Panc1 (cell line): ENCODE measurements around the gene ZNF700. TPM values are rescaled to one million over a fixed set of nuclear protein-coding genes. Genes with fewer than 3 reads are reported as not detected.

ENCODE experiments used
- ATAC-seq: fragments of 200-7000 bp; cut with Tn5 transposase; 2 replicates; pipeline ENCODE4 v1.9.1; 2020; ENCODE audit warnings: mild to moderate bottlenecking, moderate library complexity
- BruUV-seq: library from RNA; stranded (reverse); fragments of 400-500 nt; replicated peaks from 2 replicates; lab custom pipeline; 2021; lab: Mats Ljungman, UMichigan
- CTCF ChIA-PET: fragments of 300-600 bp; sonication (Branson Sonifier 250); formaldehyde crosslinking; loops from one replicate; lab custom pipeline; 2022; ENCODE audit warnings: antibody characterized with exemption; lab: Charles Lee
- POLR2A ChIA-PET: fragments of 300-600 bp; sonication (Branson Sonifier 250); formaldehyde crosslinking; loops from one replicate; lab custom pipeline; 2022; ENCODE audit warnings: antibody characterized with exemption; lab: Charles Lee
- DNase-seq: peaks from one replicate; pipeline ENCODE4 v3.0.0-alpha.2; 2010; ENCODE audit warnings: low read depth, low spot score
- H3K27ac ChIP-seq: 2 replicates; pipeline ENCODE4 v1.5.1; 2011; ENCODE audit warnings: mild to moderate bottlenecking, low read length, inconsistent platforms
- H3K27me3 ChIP-seq: fragments of 200-500 bp; sonication (Bioruptor generic); 2 replicates; pipeline ENCODE4 v1.6.0; 2014; ENCODE audit warnings: low read length, inconsistent platforms; ENCODE audit not compliant: control insufficient read depth, insufficient read depth
- H3K36me3 ChIP-seq: fragments of 200-500 bp; sonication (Bioruptor generic); 2 replicates; pipeline ENCODE4 v1.5.1; 2014; ENCODE audit warnings: inconsistent platforms, mild to moderate bottlenecking, low read length, moderate library complexity; ENCODE audit not compliant: control insufficient read depth, insufficient read depth
- H3K4me1 ChIP-seq: 2 replicates; pipeline ENCODE4 v1.5.1; 2011; ENCODE audit warnings: inconsistent platforms, mild to moderate bottlenecking, low read length, moderate library complexity; ENCODE audit not compliant: control insufficient read depth, insufficient read depth
- H3K4me3 ChIP-seq, 2 experiments: 2 replicates each; pipeline ENCODE4 v1.5.1; 2011 to 2012; ENCODE audit warnings: low read depth in 2 of 2, low read length in 2 of 2, mild to moderate bottlenecking in 2 of 2, inconsistent platforms in 1 of 2, moderate library complexity in 1 of 2
- H3K9me3 ChIP-seq: fragments of 200-500 bp; sonication (Bioruptor generic); 2 replicates; pipeline ENCODE4 v1.5.1; 2014; ENCODE audit warnings: low read depth, mild to moderate bottlenecking, inconsistent platforms, low read length, moderate library complexity; ENCODE audit not compliant: control insufficient read depth, insufficient read depth
- CTCF ChIP-seq: fragments of 450-650 bp; IDR thresholded peaks from 2 replicates; pipeline ENCODE4 v1.5.1; 2017; ENCODE audit warnings: mild to moderate bottlenecking
- POLR2AphosphoS5 ChIP-seq: IDR thresholded peaks from 2 replicates; pipeline ENCODE4 v1.6.1; 2012; ENCODE audit warnings: mild to moderate bottlenecking, low read depth, low read length, moderate library complexity
- REST ChIP-seq, 2 experiments: IDR thresholded peaks; 2 replicates each; pipeline ENCODE4 v1.6.1; 2011 to 2012; ENCODE audit warnings: low read depth in 2 of 2, control low read depth in 1 of 2, low read length in 1 of 2, mild to moderate bottlenecking in 1 of 2, moderate library complexity in 1 of 2; ENCODE audit not compliant: insufficient read depth in 1 of 2
- SIN3A ChIP-seq: IDR thresholded peaks from 2 replicates; pipeline ENCODE4 v1.6.1; 2012; ENCODE audit warnings: low read depth, mild to moderate bottlenecking, low read length, moderate library complexity, borderline replicate concordance; ENCODE audit not compliant: insufficient read depth
- TCF7L2 ChIP-seq: IDR thresholded peaks from 2 replicates; pipeline ENCODE4 v1.6.1; 2011; ENCODE audit warnings: mild to moderate bottlenecking, low read depth, low read length, inconsistent platforms
- in situ Hi-C: cut with HindIII; loops from 2 replicates; pipeline ENCODE4 v1.10.0; 2016; ENCODE audit warnings: low sequenced_read_pairs, low pct_unique_long_range_greater_than_20kb
- intact Hi-C: fragments of 100-400 bp; cut with micrococcal nuclease; formaldehyde crosslinking; loops from one replicate; pipeline ENCODE4 v1.10.0; 2022; ENCODE audit not compliant: unreplicated experiment
- total RNA-seq: library from RNA; stranded (reverse); gene quantifications from one replicate; pipeline ENCODE4 v1.2.1, GENCODE V29; 2021; ENCODE audit not compliant: unreplicated experiment

The ZNF700 gene
- total RNA-seq, 1 experiment from 2014 or later = 10.4 TPM

- CTCF ChIA-PET = no interaction called here
- in situ Hi-C loops = no loop called here
- Histone ChIP-seq H3K9me3 (peaks cover 2% of the 10 kb centered on the region; the same call in 1 of the 2 replicates), H3K27me3 (no peaks in the 10 kb centered on the region), H3K36me3 (no peaks in the 10 kb centered on the region; the same call in 1 of the 2 replicates), H3K4me1 (no peaks in the 10 kb centered on the region), H3K27ac (no peak overlapping the region), H3K4me3 (no peak overlapping the region)
- intact Hi-C loops = no loop called here
- TF ChIP-seq SIN3A = no peak
- no peak for TF ChIP-seq TCF7L2
- TF ChIP-seq REST (IDR thresholded peaks at IDR 0.05; ENCODE audit: insufficient read depth in 1 of 2, low read depth in 2 of 2, low read length in 1 of 2) = no peak
- no peak for TF ChIP-seq POLR2AphosphoS5
- no peak for TF ChIP-seq CTCF
- DNase-seq (no peak), ATAC-seq (no peak)
- POLR2A ChIA-PET = no interaction called here
- no TSS peak for BruUV-seq
Observed at GRCh38 chr19:11995174-11995573, 70.3 kb downstream of the ZNF700 start.

Other genes starting within 250 kb of the ZNF700 start
- gene ZNF823, start 186.2 kb upstream of the ZNF700 start, total RNA-seq = 5.0 TPM
- gene ZNF441, start 158.1 kb upstream of the ZNF700 start, total RNA-seq = 2.8 TPM
- 0.98 TPM for gene ZNF491, start 126.6 kb upstream of the ZNF700 start, total RNA-seq
- gene ZNF440, start 110.8 kb upstream of the ZNF700 start, total RNA-seq = 12.9 TPM
- 6.3 TPM for gene ZNF439, start 76.4 kb upstream of the ZNF700 start, total RNA-seq
- 9.5 TPM for gene ZNF69, start 37.3 kb upstream of the ZNF700 start, total RNA-seq
- gene ZNF763, start 39.9 kb downstream of the ZNF700 start, total RNA-seq = 0.39 TPM
- gene ZNF433, start 110.6 kb downstream of the ZNF700 start, total RNA-seq = 4.7 TPM
- 2.1 TPM for gene ZNF878, start 127.9 kb downstream of the ZNF700 start, total RNA-seq
- gene ZNF844, start 139.6 kb downstream of the ZNF700 start, total RNA-seq = 8.6 TPM
- 4.9 TPM for gene ZNF20, start 215.2 kb downstream of the ZNF700 start, total RNA-seq
- gene ZNF625, start 231.6 kb downstream of the ZNF700 start, total RNA-seq = 7.9 TPM
- gene ZNF136, start 238.0 kb downstream of the ZNF700 start, total RNA-seq = 4.6 TPM